A549 (cell line): ENCODE data around the gene DIP2C. TPM values are rescaled to one million over a fixed set of nuclear protein-coding genes. Genes with fewer than 3 reads are reported as not detected.

Experiments used
- ATAC-seq, 2 experiments: fragments of 200-7000 bp in 1 of 2; fragments of >200 bp in 1 of 2; cut with Nextera tagmentation in 1 of 2; cut with Tn5 transposase in 1 of 2; 3 replicates each; pipeline versions ENCODE4 v1.8.0 to v1.9.1; 2018 to 2020; ENCODE audit warnings: mild to moderate bottlenecking in 1 of 2, moderate library complexity in 1 of 2
- CTCF ChIA-PET: fragments of 300-600 bp; sonication (Branson Sonifier 250); formaldehyde crosslinking; extraction: SDS; loops from one replicate; lab custom pipeline; 2021; ENCODE audit warnings: antibody characterized with exemption, inconsistent platforms; lab: Yijun Ruan, JAX
- POLR2A ChIA-PET: fragments of 350-600 bp; formaldehyde crosslinking; extraction: SDS; loops from one replicate; lab custom pipeline; 2021; ENCODE audit warnings: antibody characterized with exemption, inconsistent platforms; lab: Yijun Ruan, JAX
- DNase-seq, 2 experiments: peaks; one replicate each; pipeline versions ENCODE4 v3.0.0 to v3.0.0-alpha.2; 2011 to 2016; ENCODE audit warnings: low read depth in 1 of 2, low spot score in 1 of 2
- FAIRE-seq: peaks from 2 replicates; lab custom pipeline; 2011; peaks lifted over from hg19 to GRCh38; lab: Jason Lieb, UNC
- H3K27ac ChIP-seq, 2 experiments: fragments of >200 bp; sonication (Bioruptor Twin); formaldehyde crosslinking; 3 replicates each; pipeline ENCODE4 v1.5.1; 2016 to 2017
- H3K4me1 ChIP-seq: fragments of >200 bp; sonication (Bioruptor Twin); formaldehyde crosslinking; 3 replicates; pipeline ENCODE4 v1.6.1; 2016
- H3K4me2 ChIP-seq: fragments of >200 bp; sonication (Bioruptor Twin); formaldehyde crosslinking; 3 replicates; pipeline ENCODE4 v1.6.1; 2016
- H3K4me3 ChIP-seq: fragments of >200 bp; sonication (Bioruptor Twin); formaldehyde crosslinking; 3 replicates; pipeline ENCODE4 v1.5.1; 2016
- H3K9me3 ChIP-seq: fragments of >200 bp; sonication (Bioruptor Twin); formaldehyde crosslinking; 3 replicates; pipeline ENCODE4 v1.6.1; 2016
- BHLHE40 ChIP-seq: IDR thresholded peaks from 2 replicates; pipeline ENCODE4 v1.6.1; 2012; ENCODE audit warnings: low read depth, low read length, inconsistent platforms
- CBX8 ChIP-seq: fragments of 200-600 bp; sonication (generic); IDR thresholded peaks from 2 replicates; pipeline ENCODE4 v1.6.1; 2016
- CEBPB ChIP-seq, 2 experiments: fragments of >200 bp in 1 of 2; sonication (Bioruptor Twin) in 1 of 2; formaldehyde crosslinking in 1 of 2; IDR thresholded peaks; 2 replicates each; pipeline ENCODE4 v1.6.1; 2012 to 2016
- EHMT2 ChIP-seq: fragments of 200-600 bp; sonication (generic); IDR thresholded peaks from 2 replicates; pipeline ENCODE4 v1.6.1; 2016; ENCODE audit warnings: antibody characterized with exemption, low read depth, mild to moderate bottlenecking, moderate library complexity
- FOSL2 ChIP-seq, 2 experiments: fragments of 450-650 bp in 1 of 2; fragments of >200 bp in 1 of 2; sonication (Bioruptor Twin) in 1 of 2; formaldehyde crosslinking; IDR thresholded peaks; 2 replicates each; pipeline versions ENCODE4 v1.5.0 to v1.6.1; 2016 to 2020; ENCODE audit warnings: mild to moderate bottlenecking in 1 of 2, moderate library complexity in 1 of 2
- HDAC2 ChIP-seq: fragments of 200-600 bp; sonication (generic); IDR thresholded peaks from 2 replicates; pipeline ENCODE4 v1.6.1; 2016
- HES2 ChIP-seq: fragments of >200 bp; sonication (Bioruptor Twin); formaldehyde crosslinking; IDR thresholded peaks from 2 replicates; pipeline ENCODE4 v1.6.1; 2016
- HEYL ChIP-seq: fragments of 250-450 bp; sonication (Bioruptor Pico); IDR thresholded peaks from 2 replicates; pipeline ENCODE4 v1.8.0; 2021; ENCODE audit warnings: mild to moderate bottlenecking, moderate library complexity
- MAZ ChIP-seq: fragments of 150-350 bp; IDR thresholded peaks from 2 replicates; pipeline ENCODE4 v1.6.1; 2014; ENCODE audit warnings: antibody characterized with exemption, low read depth, low read length, borderline replicate concordance
- NFE2L2 ChIP-seq: fragments of 150-350 bp; conservative IDR thresholded peaks from 2 replicates; pipeline ENCODE4 v1.6.1; 2014; ENCODE audit warnings: low read length
- NPAS2 ChIP-seq: fragments of 250-450 bp; sonication (Bioruptor Pico); IDR thresholded peaks from 2 replicates; pipeline ENCODE4 v1.8.0; 2022; ENCODE audit warnings: mild to moderate bottlenecking, moderate library complexity, borderline replicate concordance
- PHF8 ChIP-seq: fragments of 200-600 bp; sonication (generic); IDR thresholded peaks from 2 replicates; pipeline ENCODE4 v1.6.1; 2016; ENCODE audit warnings: low read depth, mild to moderate bottlenecking, antibody characterized with exemption, moderate library complexity, borderline replicate concordance
- RARB ChIP-seq: fragments of 250-450 bp; sonication (Bioruptor Pico); IDR thresholded peaks from 2 replicates; pipeline ENCODE4 v1.8.0; 2021; ENCODE audit warnings: mild to moderate bottlenecking, moderate library complexity
- RCOR1 ChIP-seq: fragments of 150-350 bp; IDR thresholded peaks from 2 replicates; pipeline ENCODE4 v1.6.1; 2014; ENCODE audit warnings: antibody characterized with exemption, low read length, low read depth
- RFX5 ChIP-seq: fragments of 450-650 bp; IDR thresholded peaks from 2 replicates; pipeline ENCODE4 v1.7.1; 2014; ENCODE audit warnings: antibody characterized with exemption, mild to moderate bottlenecking, moderate library complexity
- SMC3 ChIP-seq: fragments of >200 bp; sonication (Bioruptor Twin); formaldehyde crosslinking; IDR thresholded peaks from 3 replicates; pipeline ENCODE4 v1.6.1; 2018; ENCODE audit warnings: inconsistent platforms
- SREBF2 ChIP-seq: fragments of 450-650 bp; IDR thresholded peaks from 2 replicates; pipeline ENCODE4 v1.6.1; 2014; ENCODE audit warnings: mild to moderate bottlenecking, moderate library complexity
- TP53 ChIP-seq: fragments of 250-450 bp; sonication (Bioruptor Pico); IDR thresholded peaks from 2 replicates; pipeline ENCODE4 v1.5.0; 2021; ENCODE audit warnings: mild to moderate bottlenecking, moderate library complexity
- USF2 ChIP-seq: fragments of 450-650 bp; IDR thresholded peaks from 2 replicates; pipeline ENCODE4 v1.6.1; 2014; ENCODE audit warnings: antibody characterized with exemption
- ZFP36 ChIP-seq: fragments of 450-650 bp; IDR thresholded peaks from 2 replicates; pipeline ENCODE4 v1.6.1; 2014; ENCODE audit warnings: borderline replicate concordance; ENCODE audit not compliant: partially characterized antibody
- ZSCAN20 ChIP-seq: fragments of 250-450 bp; sonication (Bioruptor Pico); IDR thresholded peaks from 2 replicates; pipeline ENCODE4 v1.8.0; 2022; ENCODE audit warnings: mild to moderate bottlenecking, moderate library complexity
- WGBS: methylation state at CpG from one replicate; pipeline ENCODE4 v1.1.6; 2017; ENCODE audit errors: missing lambda C conversion rate; 5-methylcytosine and 5-hydroxymethylcytosine counted together
- polyA plus RNA-seq, 4 experiments: library from polyadenylated mRNA; depleted of rRNA in 3 of 4; stranded (reverse); fragments of >200 nt; fragmentation: RNase III in 1 of 4; extraction: RNeasy Plus Mini Kit Qiagen cat#74134 plus additional on column Dnase treatment in 1 of 4; gene quantifications; 2 replicates in 3 of 4; 3 replicates in 1 of 4; pipeline ENCODE4 v1.2.3, GENCODE V29; 2011 to 2017
- TF ChIP-seq, protein P1 (sequence below): fragments of 250-450 bp; sonication (Bioruptor Pico); IDR thresholded peaks from 2 replicates; pipeline ENCODE4 v1.5.0; 2020; ENCODE audit warnings: low read depth, mild to moderate bottlenecking, moderate library complexity
- TF ChIP-seq, protein P2 (sequence below): fragments of 200-600 bp; sonication (generic); IDR thresholded peaks from 2 replicates; pipeline ENCODE4 v1.6.1; 2016; ENCODE audit warnings: antibody characterized with exemption, mild to moderate bottlenecking, moderate library complexity

Gene DIP2C
- polyA plus RNA-seq, 2 of the 4 experiments (the other 2 are of a cell fraction), result 3.7 to 5.0 TPM

- Histone ChIP-seq H3K4me1 (peaks cover 19% of the 10 kb centered on the region), H3K4me3 (peak overlapping the region; percentile 98), H3K9me3 (no peaks in the 10 kb centered on the region), H3K27ac (peak overlapping the region; percentile 89 to 94), H3K4me2 (peak overlapping the region; percentile 89)
- TF ChIP-seq TP53 (CRISPR knock-in tag), result no peak
- TF ChIP-seq USF2, result 0 out of 2 replicates have a peak, but pooled peaks have one; percentile 12
- TF ChIP-seq ZSCAN20 (CRISPR knock-in tag), result no peak
- 0 out of 2 replicates have a peak, but pooled peaks have one; percentile 73 for TF ChIP-seq HDAC2
- DNase-seq (peak; percentile 35 to 45), ATAC-seq (peak; percentile 58 to 65), FAIRE-seq (no peak)
- POLR2A ChIA-PET, result no interaction called here
- CTCF ChIA-PET, result interaction anchor here (1.0 kb wide), 1 partner anchor 101 kb away, joined by 4 read pairs; no protein-coding TSS in a partner anchor
- WGBS, result 10% methylated on average over 34 of the region's 57 CpGs
Measured at GRCh38 chr10:688312-689120, 952 bp downstream of the DIP2C start.

GRCh38 chr10:687583-688311 lies 1.7 kb downstream of the DIP2C start:
- peak overlapping the region; percentile 98; the same call in 2 of the 3 replicates for H3K4me3 ChIP-seq
- peaks cover 16% of the 10 kb centered on the region for H3K4me1 ChIP-seq
- H3K27ac ChIP-seq, result peak overlapping the region in 1 of 2 experiments; percentile 94; a peak in 2 of 6 replicates
- no peaks in the 10 kb centered on the region for H3K9me3 ChIP-seq
- peak overlapping the region; percentile 89 for H3K4me2 ChIP-seq
- no peak for ATAC-seq
- no peak for TF ChIP-seq SMC3
- TF ChIP-seq RCOR1, result no peak
- no peak for TF ChIP-seq BHLHE40
- TF ChIP-seq, protein P1, sequence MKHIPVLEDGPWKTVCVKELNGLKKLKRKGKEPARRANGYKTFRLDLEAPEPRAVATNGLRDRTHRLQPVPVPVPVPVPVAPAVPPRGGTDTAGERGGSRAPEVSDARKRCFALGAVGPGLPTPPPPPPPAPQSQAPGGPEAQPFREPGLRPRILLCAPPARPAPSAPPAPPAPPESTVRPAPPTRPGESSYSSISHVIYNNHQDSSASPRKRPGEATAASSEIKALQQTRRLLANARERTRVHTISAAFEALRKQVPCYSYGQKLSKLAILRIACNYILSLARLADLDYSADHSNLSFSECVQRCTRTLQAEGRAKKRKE (CRISPR knock-in tag), result no peak
- no peak for TF ChIP-seq FOSL2 (IDR thresholded peaks at IDR 0.05)
- TF ChIP-seq FOSL2 (CRISPR knock-in tag; IDR thresholded peaks at IDR 0.05), result no peak
- no peak for TF ChIP-seq PHF8
- no peak for TF ChIP-seq NFE2L2
- no peak for TF ChIP-seq EHMT2
- TF ChIP-seq ZFP36, result no peak
- TF ChIP-seq RARB (CRISPR knock-in tag), result no peak
- no peak for TF ChIP-seq NPAS2 (CRISPR knock-in tag)
- TF ChIP-seq, protein P2, sequence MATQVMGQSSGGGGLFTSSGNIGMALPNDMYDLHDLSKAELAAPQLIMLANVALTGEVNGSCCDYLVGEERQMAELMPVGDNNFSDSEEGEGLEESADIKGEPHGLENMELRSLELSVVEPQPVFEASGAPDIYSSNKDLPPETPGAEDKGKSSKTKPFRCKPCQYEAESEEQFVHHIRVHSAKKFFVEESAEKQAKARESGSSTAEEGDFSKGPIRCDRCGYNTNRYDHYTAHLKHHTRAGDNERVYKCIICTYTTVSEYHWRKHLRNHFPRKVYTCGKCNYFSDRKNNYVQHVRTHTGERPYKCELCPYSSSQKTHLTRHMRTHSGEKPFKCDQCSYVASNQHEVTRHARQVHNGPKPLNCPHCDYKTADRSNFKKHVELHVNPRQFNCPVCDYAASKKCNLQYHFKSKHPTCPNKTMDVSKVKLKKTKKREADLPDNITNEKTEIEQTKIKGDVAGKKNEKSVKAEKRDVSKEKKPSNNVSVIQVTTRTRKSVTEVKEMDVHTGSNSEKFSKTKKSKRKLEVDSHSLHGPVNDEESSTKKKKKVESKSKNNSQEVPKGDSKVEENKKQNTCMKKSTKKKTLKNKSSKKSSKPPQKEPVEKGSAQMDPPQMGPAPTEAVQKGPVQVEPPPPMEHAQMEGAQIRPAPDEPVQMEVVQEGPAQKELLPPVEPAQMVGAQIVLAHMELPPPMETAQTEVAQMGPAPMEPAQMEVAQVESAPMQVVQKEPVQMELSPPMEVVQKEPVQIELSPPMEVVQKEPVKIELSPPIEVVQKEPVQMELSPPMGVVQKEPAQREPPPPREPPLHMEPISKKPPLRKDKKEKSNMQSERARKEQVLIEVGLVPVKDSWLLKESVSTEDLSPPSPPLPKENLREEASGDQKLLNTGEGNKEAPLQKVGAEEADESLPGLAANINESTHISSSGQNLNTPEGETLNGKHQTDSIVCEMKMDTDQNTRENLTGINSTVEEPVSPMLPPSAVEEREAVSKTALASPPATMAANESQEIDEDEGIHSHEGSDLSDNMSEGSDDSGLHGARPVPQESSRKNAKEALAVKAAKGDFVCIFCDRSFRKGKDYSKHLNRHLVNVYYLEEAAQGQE, result no peak
- no peak for TF ChIP-seq RFX5
- TF ChIP-seq CEBPB (IDR thresholded peaks at IDR 0.05), result no peak
- TF ChIP-seq CBX8, result no peak
- no peak for TF ChIP-seq HEYL
- no peak for TF ChIP-seq USF2
- no peak for TF ChIP-seq HES2
- no peak for TF ChIP-seq MAZ
- no peak for TF ChIP-seq SREBF2
- TF ChIP-seq, all 56 proteins: peak for 0
- ChIA-PET CTCF (interaction anchor here (1.0 to 1.2 kb wide), 2 partner anchors 11 to 102 kb away, joined by 3 to 4 read pairs; no protein-coding TSS in a partner anchor), POLR2A (no interaction called here)
- no peak for FAIRE-seq
- WGBS, result 91% methylated on average over 18 of the region's 21 CpGs
- no peak for DNase-seq
